ENCODE measurements around the gene ARHGAP23.
"Not testable (repeated sequence)": the region's sequence is repeated elsewhere in the genome, so short reads cannot be mapped to it uniquely, and the experiment has no call there.

ARHGAP23 gene

GRCh38 chr17:38530856-38531255, 102.6 kb downstream of the ARHGAP23 start:
- peak; percentile 37 for DNase-seq

GRCh38 chr17:38531761-38532160, 103.5 kb downstream of the ARHGAP23 start:
- DNase-seq: not testable (repeated sequence)

GRCh38 chr17:38532451-38532850, 104.2 kb downstream of the ARHGAP23 start:
- DNase-seq: no peak

- no peak for DNase-seq
Observed at GRCh38 chr17:38533241-38533640, 105.0 kb downstream of the ARHGAP23 start.

- no peak for DNase-seq
Observed at GRCh38 chr17:38533866-38534497, 105.7 kb downstream of the ARHGAP23 start.

- DNase-seq: no peak
Observed at GRCh38 chr17:38534498-38534885, 106.2 kb downstream of the ARHGAP23 start.

GRCh38 chr17:38535886-38536285, 107.6 kb downstream of the ARHGAP23 start:
- no peak for DNase-seq

GRCh38 chr17:38536661-38537060, 108.4 kb downstream of the ARHGAP23 start:
- DNase-seq: no peak

GRCh38 chr17:38538906-38539305, 110.6 kb downstream of the ARHGAP23 start:
- DNase-seq: no peak

- DNase-seq: peak; percentile 47
Observed at GRCh38 chr17:38539386-38539785, 111.1 kb downstream of the ARHGAP23 start.

GRCh38 chr17:38540514-38541045, 112.3 kb downstream of the ARHGAP23 start:
- no peak for DNase-seq

GRCh38 chr17:38541281-38541680, 113.0 kb downstream of the ARHGAP23 start:
- DNase-seq: no peak

GRCh38 chr17:38542286-38542685, 114.0 kb downstream of the ARHGAP23 start:
- no peak for DNase-seq

GRCh38 chr17:38543403-38544174, 115.3 kb downstream of the ARHGAP23 start:
- DNase-seq: no peak

GRCh38 chr17:38544175-38544838, 116.0 kb downstream of the ARHGAP23 start:
- no peak for DNase-seq

- DNase-seq: no peak
Observed at GRCh38 chr17:38544839-38545209, 116.6 kb downstream of the ARHGAP23 start.

GRCh38 chr17:38545531-38546225, 117.4 kb downstream of the ARHGAP23 start:
- DNase-seq: no peak

GRCh38 chr17:38546396-38546795, 118.1 kb downstream of the ARHGAP23 start:
- DNase-seq: no peak

- no peak for DNase-seq
Observed at GRCh38 chr17:38547444-38547843, 119.2 kb downstream of the ARHGAP23 start.

GRCh38 chr17:38549285-38549684, 121.0 kb downstream of the ARHGAP23 start:
- DNase-seq: no peak

GRCh38 chr17:38550661-38551060, 122.4 kb downstream of the ARHGAP23 start:
- no peak for DNase-seq

- DNase-seq: no peak
Observed at GRCh38 chr17:38551121-38551520, 122.9 kb downstream of the ARHGAP23 start.

GRCh38 chr17:38552343-38552742, 124.1 kb downstream of the ARHGAP23 start:
- DNase-seq: no peak
